Mucosa of stomach (tissue), 1 donor: ENCODE results near the gene CDKN2B-AS1.

Experiments
- H3K27me3 ChIP-seq: one replicate; pipeline ENCODE4 v1.7.0; 2013; ENCODE audit warnings: mild to moderate bottlenecking, low read length; ENCODE audit not compliant: control insufficient read depth, insufficient read depth
- H3K36me3 ChIP-seq: one replicate; pipeline ENCODE4 v1.7.0; 2013; ENCODE audit warnings: low read length; ENCODE audit not compliant: control insufficient read depth, insufficient read depth
- H3K4me1 ChIP-seq: one replicate; pipeline ENCODE4 v1.7.0; 2013; ENCODE audit warnings: mild to moderate bottlenecking, low read length; ENCODE audit not compliant: control insufficient read depth, insufficient read depth
- H3K4me3 ChIP-seq: one replicate; pipeline ENCODE4 v1.7.0; 2013; ENCODE audit warnings: low read length
- H3K9ac ChIP-seq: one replicate; pipeline ENCODE4 v1.7.0; 2013; ENCODE audit warnings: mild to moderate bottlenecking, low read length, moderate library complexity
- H3K9me3 ChIP-seq: one replicate; pipeline ENCODE4 v1.7.0; 2013; ENCODE audit warnings: mild to moderate bottlenecking, low read length, moderate library complexity; ENCODE audit not compliant: control insufficient read depth
- donor health status: Pancreatic carcinoma.

CDKN2B-AS1 gene

DNA sequence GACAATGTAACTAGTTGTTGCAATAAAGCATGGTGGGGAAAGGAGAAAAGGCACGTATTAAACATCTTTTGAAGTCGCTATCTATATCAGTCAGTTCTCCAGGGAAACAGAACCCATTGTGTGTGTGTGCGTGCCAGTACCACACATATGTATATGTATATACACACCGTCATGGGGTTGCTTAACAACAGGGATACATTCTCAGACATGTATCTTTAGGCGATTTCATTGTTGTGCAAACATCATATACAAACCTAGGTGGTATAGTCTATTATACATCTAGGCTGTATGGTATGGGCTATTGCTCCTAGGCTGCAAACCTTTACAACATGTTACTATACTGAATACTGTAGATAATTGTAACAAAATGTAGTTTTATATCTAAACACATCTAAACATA, 2.3 kb downstream of the CDKN2B-AS1 start:
- Histone ChIP-seq H3K36me3 (no peaks in the 10 kb centered on the region), H3K4me1 (peaks cover 6% of the 10 kb centered on the region), H3K4me3 (no peak overlapping the region), H3K27me3 (peaks cover 33% of the 10 kb centered on the region), H3K9ac (no peak overlapping the region), H3K9me3 (no peaks in the 10 kb centered on the region)

DNA sequence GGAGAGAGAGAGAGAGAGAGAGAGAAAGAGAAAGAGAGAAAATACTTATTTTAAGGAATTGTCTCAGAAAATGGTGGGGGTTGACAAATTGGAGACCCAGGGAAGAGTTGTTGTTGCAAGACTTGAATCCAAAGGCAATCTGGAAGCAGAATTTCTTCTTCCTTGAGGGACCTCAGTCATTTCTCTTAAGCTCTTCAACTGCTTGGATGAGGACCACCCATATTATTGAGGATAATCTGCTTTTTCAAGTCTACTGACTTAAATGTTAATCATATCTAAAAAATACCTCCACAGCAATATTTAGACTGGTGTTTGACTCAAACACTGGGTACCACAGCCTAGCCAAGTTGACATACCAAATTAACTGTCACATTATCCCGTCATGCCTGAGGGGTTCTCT, 2.9 kb downstream of the CDKN2B-AS1 start:
- Histone ChIP-seq H3K4me1 (peaks cover 6% of the 10 kb centered on the region), H3K9me3 (no peaks in the 10 kb centered on the region), H3K9ac (no peak overlapping the region), H3K27me3 (peaks cover 33% of the 10 kb centered on the region), H3K36me3 (no peaks in the 10 kb centered on the region), H3K4me3 (no peak overlapping the region)

DNA sequence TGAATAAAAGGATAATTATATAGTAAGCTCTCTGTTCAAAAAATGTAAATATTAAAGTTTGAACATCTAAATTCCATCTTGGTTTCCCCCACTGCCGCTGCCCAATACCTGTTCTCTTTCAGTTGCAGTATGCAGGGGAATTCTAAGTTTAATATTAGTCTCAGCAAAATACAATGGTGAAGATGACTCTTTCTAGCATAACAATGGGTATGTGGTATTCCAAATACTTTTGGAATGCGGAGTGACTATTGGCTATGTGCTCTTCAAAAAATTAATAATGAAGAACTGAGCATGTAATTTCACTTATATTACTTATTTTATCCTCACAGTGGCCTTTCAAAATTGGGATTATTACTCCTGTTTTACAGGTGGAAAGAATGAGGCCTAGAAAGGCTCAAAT, 3.4 kb downstream of the CDKN2B-AS1 start:
- H3K4me1 ChIP-seq = peaks cover 6% of the 10 kb centered on the region
- no peaks in the 10 kb centered on the region for H3K9me3 ChIP-seq
- H3K36me3 ChIP-seq = no peaks in the 10 kb centered on the region
- no peak overlapping the region for H3K9ac ChIP-seq
- peaks cover 32% of the 10 kb centered on the region for H3K27me3 ChIP-seq
- no peak overlapping the region for H3K4me3 ChIP-seq

DNA sequence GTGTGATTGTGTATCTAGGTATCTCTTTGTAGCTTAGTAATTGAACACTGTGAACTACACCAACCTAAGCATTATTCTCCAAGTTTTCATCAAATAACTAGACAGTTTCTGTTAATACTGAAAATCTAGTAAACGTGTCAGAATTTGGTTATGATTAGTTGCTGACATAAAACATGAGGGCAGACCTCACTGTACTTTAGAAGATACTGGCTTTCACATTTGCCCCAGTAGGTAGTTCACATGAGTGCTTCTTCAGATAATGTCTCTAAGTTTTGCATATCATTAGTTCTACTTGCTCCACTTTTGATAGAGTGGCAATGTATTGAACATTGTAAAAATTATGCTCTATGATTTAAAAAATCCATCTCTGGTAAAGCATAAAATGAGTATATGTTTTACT, 7.4 kb downstream of the CDKN2B-AS1 start:
- H3K27me3 ChIP-seq = peaks cover 28% of the 10 kb centered on the region
- H3K4me3 ChIP-seq = no peak overlapping the region
- no peaks in the 10 kb centered on the region for H3K36me3 ChIP-seq
- no peaks in the 10 kb centered on the region for H3K9me3 ChIP-seq
- H3K9ac ChIP-seq = no peak overlapping the region
- peaks cover 8% of the 10 kb centered on the region for H3K4me1 ChIP-seq

DNA sequence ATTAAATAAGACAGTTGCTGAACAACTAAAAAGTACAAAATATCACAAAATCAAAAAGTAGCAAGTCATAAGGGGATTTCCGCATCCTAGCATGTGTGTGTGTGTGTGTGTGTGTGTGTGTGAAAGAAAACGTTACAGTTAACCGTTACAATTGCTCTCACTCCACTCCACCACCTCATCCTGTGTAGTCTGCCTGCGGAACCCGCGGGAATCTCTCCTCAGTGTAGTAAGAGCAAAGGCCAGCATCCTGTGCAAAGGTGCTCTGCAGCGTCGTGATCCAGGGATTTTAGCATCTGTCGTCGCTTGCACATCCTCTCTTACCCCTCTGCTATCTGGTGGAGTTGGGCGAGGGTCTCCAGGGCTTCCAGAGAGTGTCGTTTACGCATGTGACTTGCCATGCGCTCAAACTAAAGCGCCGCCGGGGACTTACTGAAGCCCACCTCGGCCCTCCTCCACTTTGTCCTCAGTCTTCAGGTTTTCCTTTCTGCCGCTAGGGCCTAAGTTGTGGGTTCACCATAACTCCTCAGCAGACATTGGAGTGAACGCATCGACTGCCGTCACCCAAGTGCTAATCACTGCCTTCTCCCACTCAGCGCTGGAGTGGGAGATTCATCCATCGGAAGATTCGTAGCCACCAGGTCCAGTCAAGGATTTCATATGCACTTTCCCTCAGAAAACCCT, 10.6 kb downstream of the CDKN2B-AS1 start:
- H3K9ac ChIP-seq = no peak overlapping the region
- H3K36me3 ChIP-seq = no peaks in the 10 kb centered on the region
- H3K4me3 ChIP-seq = no peak overlapping the region
- H3K4me1 ChIP-seq = peaks cover 8% of the 10 kb centered on the region
- H3K9me3 ChIP-seq = no peaks in the 10 kb centered on the region
- H3K27me3 ChIP-seq = peaks cover 28% of the 10 kb centered on the region

DNA sequence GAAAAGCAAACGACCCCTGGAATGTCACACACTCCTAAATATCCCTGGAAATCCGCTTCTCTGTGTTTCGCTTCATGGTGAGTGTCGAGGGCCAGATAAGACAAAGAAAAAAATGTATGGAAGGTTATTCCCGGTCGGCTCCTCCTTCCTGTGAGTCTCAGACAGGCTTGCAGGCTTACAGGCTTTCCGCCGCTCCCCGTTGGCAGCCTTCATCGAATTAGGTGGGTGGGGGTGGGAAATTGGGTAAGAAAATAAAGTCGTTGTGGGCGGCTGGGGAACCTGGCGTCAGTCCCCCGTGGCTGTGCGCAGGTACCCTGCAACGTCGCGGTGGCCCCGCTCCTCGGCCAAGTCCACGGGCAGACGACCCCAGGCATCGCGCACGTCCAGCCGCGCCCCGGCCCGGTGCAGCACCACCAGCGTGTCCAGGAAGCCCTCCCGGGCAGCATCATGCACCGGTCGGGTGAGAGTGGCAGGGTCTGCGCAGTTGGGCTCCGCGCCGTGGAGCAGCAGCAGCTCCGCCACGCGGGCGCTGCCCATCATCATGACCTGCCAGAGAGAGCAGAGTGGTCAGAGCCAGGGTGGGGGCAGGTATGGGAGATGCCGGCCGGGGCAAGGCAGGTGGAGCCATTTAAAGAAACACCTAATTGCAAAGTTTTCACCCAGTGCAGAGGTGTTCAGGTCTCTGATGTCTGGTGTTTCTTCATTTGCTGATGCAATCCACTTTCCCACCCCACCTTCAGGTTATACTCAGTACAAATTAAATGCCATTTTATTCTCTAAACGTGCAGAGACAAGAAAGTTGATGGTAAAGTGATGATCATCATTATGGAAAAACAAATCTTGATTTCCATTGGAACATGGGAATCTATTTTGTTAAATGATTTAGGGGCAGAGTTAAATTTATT, 11.4 kb downstream of the CDKN2B-AS1 start:
- Histone ChIP-seq H3K9me3 (no peaks in the 10 kb centered on the region), H3K36me3 (no peaks in the 10 kb centered on the region), H3K9ac (no peak overlapping the region), H3K4me3 (no peak overlapping the region), H3K27me3 (peaks cover 33% of the 10 kb centered on the region), H3K4me1 (peaks cover 8% of the 10 kb centered on the region)

DNA sequence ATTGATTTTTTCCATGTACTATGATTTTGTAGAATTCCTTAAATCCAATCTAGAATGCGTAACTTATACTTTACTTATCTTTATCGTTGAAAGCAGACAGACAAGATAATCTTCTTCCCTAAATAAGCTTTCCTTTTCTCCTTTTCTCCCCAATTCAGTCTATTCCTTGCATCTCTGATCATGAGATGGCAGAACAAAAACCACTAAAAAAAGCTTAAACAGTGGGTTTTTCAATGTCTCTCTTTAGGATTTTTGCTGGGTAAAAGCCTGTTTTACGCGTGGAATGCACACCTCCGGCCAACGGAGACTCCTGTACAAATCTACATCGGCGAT, 13.8 kb downstream of the CDKN2B-AS1 start:
- Histone ChIP-seq H3K4me1 (peaks cover 8% of the 10 kb centered on the region), H3K36me3 (no peaks in the 10 kb centered on the region), H3K4me3 (peak overlapping the region; percentile 92), H3K9me3 (no peaks in the 10 kb centered on the region), H3K27me3 (peaks cover 31% of the 10 kb centered on the region), H3K9ac (peak overlapping the region; percentile 79)

DNA sequence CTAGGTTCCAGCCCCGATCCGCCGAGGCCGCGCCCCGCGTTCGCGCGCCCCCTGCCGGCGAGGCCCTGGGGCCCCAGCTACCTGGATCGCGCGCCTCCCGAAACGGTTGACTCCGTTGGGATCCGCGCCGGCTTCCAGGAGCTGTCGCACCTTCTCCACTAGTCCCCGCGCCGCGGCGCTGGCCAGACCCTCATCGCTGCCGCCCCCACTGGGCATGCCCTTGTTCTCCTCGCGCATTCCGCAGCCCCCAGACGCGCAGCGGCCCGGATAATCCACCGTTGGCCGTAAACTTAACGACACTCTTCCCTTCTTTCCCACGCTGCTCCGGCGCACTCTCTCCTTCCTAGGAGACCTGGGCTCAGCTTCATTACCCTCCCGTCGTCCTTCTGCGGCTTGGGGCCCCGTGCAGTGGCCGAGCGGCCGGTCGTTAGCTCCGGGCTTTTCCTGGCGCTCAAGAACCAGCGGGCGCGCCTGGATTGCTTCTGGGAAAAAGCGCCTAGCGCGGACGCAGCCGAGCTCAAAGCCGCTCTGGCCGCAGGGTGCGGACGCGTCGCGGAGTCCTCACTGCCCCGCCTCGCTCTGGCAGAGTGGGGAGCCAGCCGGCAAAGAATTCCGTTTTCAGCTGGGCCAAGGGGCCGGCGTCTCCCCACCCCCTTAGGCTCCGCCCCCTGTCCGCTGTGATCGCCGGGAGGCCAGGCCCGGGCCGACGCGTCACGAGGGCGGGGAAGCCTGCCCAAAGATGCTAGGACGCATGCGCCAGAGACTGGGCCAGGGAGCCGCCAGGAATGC, 14.3 kb downstream of the CDKN2B-AS1 start, which contains the start of gene CDKN2B:
Gene CDKN2B (minus strand): TSS at position 589 of the 789 bp plus-strand sequence. CDS start 352 bp downstream, at position 237.
- Histone ChIP-seq H3K27me3 (peaks cover 31% of the 10 kb centered on the region), H3K9ac (peak within 1 kb of the TSS; percentile 79), H3K9me3 (no peaks in the 10 kb centered on the region), H3K4me3 (peak within 1 kb of the TSS; percentile 92), H3K36me3 (no peaks in the 10 kb centered on the region), H3K4me1 (peaks cover 8% of the 10 kb centered on the region)

DNA sequence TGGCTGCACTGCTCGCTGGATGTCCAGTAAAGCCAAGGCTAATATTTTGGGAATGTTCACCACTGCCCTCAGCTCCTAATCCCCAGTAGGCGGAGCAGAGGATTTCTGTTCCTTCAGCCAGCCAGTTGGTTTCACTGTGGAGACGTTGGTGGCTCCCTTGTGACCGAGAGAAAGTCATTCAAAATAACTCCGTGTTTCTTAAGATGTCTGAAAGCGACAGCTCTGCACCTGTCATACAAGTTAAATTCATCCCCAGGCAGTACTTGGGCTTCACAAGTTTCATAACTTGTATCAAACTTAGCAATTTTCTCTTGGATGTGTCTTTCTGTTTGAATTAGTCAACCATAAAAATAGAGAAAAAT, 14.9 kb downstream of the CDKN2B-AS1 start:
- Histone ChIP-seq H3K4me3 (no peak overlapping the region), H3K9me3 (no peaks in the 10 kb centered on the region), H3K9ac (peak overlapping the region; percentile 42), H3K4me1 (peaks cover 8% of the 10 kb centered on the region), H3K36me3 (no peaks in the 10 kb centered on the region), H3K27me3 (peaks cover 30% of the 10 kb centered on the region)

DNA sequence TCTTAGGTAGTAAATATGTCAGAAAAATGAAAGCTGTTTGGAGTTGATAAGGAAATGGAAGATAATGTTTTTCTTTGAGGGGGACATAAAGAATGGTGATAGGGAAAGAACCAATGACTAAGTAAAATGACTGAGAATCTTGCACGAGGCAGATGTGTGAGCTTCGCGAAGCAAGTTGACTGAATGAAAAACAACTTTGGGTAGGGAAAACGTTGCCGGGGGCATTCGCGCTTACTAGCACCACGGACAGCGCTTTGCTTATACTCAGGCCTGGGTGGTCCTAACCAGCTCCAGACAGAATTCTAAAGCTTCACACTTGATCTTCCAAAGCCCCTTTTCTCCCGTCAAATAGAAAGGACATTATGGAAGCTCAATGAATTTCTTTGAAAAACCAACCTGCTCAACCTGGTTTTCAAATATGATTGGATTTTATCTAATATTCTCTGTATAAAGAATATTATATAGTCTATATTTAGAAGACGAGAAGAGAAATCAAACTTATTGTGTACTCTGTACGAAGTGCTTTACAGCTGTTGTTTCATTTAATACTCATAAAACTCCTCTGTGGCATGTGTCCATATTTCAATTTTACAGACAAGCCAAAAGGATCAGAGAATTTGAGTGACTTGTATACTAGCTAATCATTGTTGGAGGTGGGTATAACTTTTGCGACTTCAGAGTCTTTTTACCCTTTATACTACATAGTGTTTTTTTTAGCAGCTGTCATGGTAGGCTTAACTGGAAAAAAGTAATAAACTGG, 16.5 kb downstream of the CDKN2B-AS1 start:
- H3K36me3 ChIP-seq = no peaks in the 10 kb centered on the region
- H3K9ac ChIP-seq = no peak overlapping the region
- peaks cover 14% of the 10 kb centered on the region for H3K27me3 ChIP-seq
- peaks cover under 1% of the 10 kb centered on the region for H3K4me1 ChIP-seq
- no peaks in the 10 kb centered on the region for H3K9me3 ChIP-seq
- H3K4me3 ChIP-seq = no peak overlapping the region

DNA sequence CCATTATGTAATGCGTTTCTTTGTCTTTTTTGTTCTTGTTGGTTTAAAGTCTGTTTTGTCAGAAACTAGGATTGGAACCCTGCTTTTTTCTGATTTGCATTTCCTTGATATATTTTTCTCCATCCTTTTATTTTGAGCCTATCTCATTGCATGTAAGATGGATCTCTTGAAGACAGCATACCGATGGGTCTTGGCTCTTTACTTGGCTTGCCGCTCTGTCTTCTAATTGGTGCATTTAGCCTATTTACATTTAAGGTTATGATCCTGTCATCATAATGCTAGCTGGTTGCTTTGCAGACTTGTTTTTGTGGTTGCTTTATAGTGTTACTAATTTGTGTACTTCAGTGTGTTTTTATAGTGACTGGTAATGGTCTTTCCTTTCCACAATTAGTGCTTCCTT, 27.8 kb downstream of the CDKN2B-AS1 start:
- no peaks in the 10 kb centered on the region for H3K4me1 ChIP-seq
- no peaks in the 10 kb centered on the region for H3K9me3 ChIP-seq
- H3K27me3 ChIP-seq = no peaks in the 10 kb centered on the region
- H3K9ac ChIP-seq = no peak overlapping the region
- H3K4me3 ChIP-seq = no peak overlapping the region
- no peaks in the 10 kb centered on the region for H3K36me3 ChIP-seq
